Caco-2 (cell line): Measurements from ENCODE around the gene VRK1. TPM values are rescaled to one million over a fixed set of nuclear protein-coding genes. Genes with fewer than 3 reads are reported as not detected.

Source experiments
- BruUV-seq: library from RNA; stranded (reverse); fragments of 400-500 nt; replicated peaks from 2 replicates; lab custom pipeline; 2021; lab: Mats Ljungman, UMichigan
- CTCF ChIA-PET: fragments of 300-600 bp; sonication (Branson Sonifier 250); formaldehyde crosslinking; loops from one replicate; lab custom pipeline; 2022; ENCODE audit warnings: antibody characterized with exemption; lab: Charles Lee
- POLR2A ChIA-PET: fragments of 300-600 bp; sonication (Branson Sonifier 250); formaldehyde crosslinking; loops from one replicate; lab custom pipeline; 2022; ENCODE audit warnings: antibody characterized with exemption; lab: Charles Lee
- DNase-seq, 2 experiments: peaks; one replicate each; pipeline versions ENCODE4 v3.0.0 to v3.0.0-alpha.2; 2020 to 2022
- H3K27me3 ChIP-seq: replicated peaks from 2 replicates; pipeline ENCODE4 v1.6.0; 2011; ENCODE audit warnings: low read length; ENCODE audit not compliant: control insufficient read depth, insufficient read depth
- H3K36me3 ChIP-seq: 2 replicates; pipeline ENCODE4 v1.5.1; 2011; ENCODE audit warnings: low read length; ENCODE audit not compliant: control insufficient read depth, insufficient read depth
- H3K4me1 ChIP-seq: fragments of 250-450 bp; sonication (Bioruptor Pico); 2 replicates; pipeline ENCODE4 v1.5.1; 2020; ENCODE audit warnings: mild to moderate bottlenecking
- H3K4me3 ChIP-seq: 2 replicates; pipeline ENCODE4 v1.5.1; 2011; ENCODE audit warnings: low read depth, mild to moderate bottlenecking, control low read depth, low read length
- H3K9me3 ChIP-seq: fragments of 250-450 bp; sonication (Bioruptor Pico); 2 replicates; pipeline ENCODE4 v1.5.1; 2020; ENCODE audit warnings: mild to moderate bottlenecking, moderate library complexity
- H3K27ac Mint-ChIP-seq: one replicate; pipeline ENCODE4 v1.8.0; 2022; ENCODE audit warnings: mixed read lengths; ENCODE audit not compliant: unreplicated experiment
- H3K27me3 Mint-ChIP-seq: one replicate; pipeline ENCODE4 v1.8.0; 2022; ENCODE audit warnings: mixed read lengths; ENCODE audit not compliant: insufficient read depth, unreplicated experiment
- H3K36me3 Mint-ChIP-seq: one replicate; pipeline ENCODE4 v1.8.0; 2022; ENCODE audit warnings: mild to moderate bottlenecking, mixed read lengths; ENCODE audit not compliant: insufficient read depth, unreplicated experiment
- H3K4me1 Mint-ChIP-seq: one replicate; pipeline ENCODE4 v1.8.0; 2022; ENCODE audit warnings: low read depth, mixed read lengths; ENCODE audit not compliant: unreplicated experiment
- H3K4me3 Mint-ChIP-seq: one replicate; pipeline ENCODE4 v1.8.0; 2022; ENCODE audit warnings: mild to moderate bottlenecking, moderate library complexity, mixed read lengths; ENCODE audit not compliant: unreplicated experiment
- H3K9me3 Mint-ChIP-seq: one replicate; pipeline ENCODE4 v1.8.0; 2022; ENCODE audit warnings: mixed read lengths; ENCODE audit not compliant: unreplicated experiment
- intact Hi-C: fragments of 100-400 bp; cut with micrococcal nuclease; formaldehyde crosslinking; loops from one replicate; pipeline ENCODE4 v1.10.0; 2022; ENCODE audit not compliant: unreplicated experiment
- total RNA-seq: library from RNA; stranded (reverse); gene quantifications from 2 replicates; pipeline ENCODE4 v1.2.3, GENCODE V29; 2022
- TF ChIP-seq, protein P1 (sequence below), 2 experiments: fragments of 200-600 bp in 1 of 2; IDR thresholded peaks; 1 replicate in 1 of 2; 2 replicates in 1 of 2; pipeline versions ENCODE4 v1.5.1 to v1.8.0; 2011 to 2022; ENCODE audit warnings: antibody characterized with exemption in 1 of 2, control low read depth in 1 of 2, inconsistent platforms in 1 of 2, low read depth in 1 of 2, low read length in 1 of 2, mild to moderate bottlenecking in 1 of 2, moderate library complexity in 1 of 2; ENCODE audit not compliant: insufficient read depth in 1 of 2, severe bottlenecking in 1 of 2, unreplicated experiment in 1 of 2

VRK1 gene
- total RNA-seq, 1 experiment from 2014 or later, result 42.1 TPM

- Mint-ChIP-seq H3K4me3 (no peak overlapping the region), H3K27me3 (no peaks in the 10 kb centered on the region), H3K27ac (peak overlapping the region; percentile 50), H3K4me1 (peaks cover 15% of the 10 kb centered on the region), H3K9me3 (no peaks in the 10 kb centered on the region), H3K36me3 (no peaks in the 10 kb centered on the region)
- CTCF ChIA-PET, result no interaction called here
- Histone ChIP-seq H3K27me3 (no peaks in the 10 kb centered on the region; the same call in 1 of the 2 replicates), H3K9me3 (no peaks in the 10 kb centered on the region), H3K4me3 (no peak overlapping the region), H3K4me1 (0 out of 2 replicates have a peak, but pooled peaks cover 10% of the 10 kb centered on the region), H3K36me3 (no peaks in the 10 kb centered on the region)
- BruUV-seq, result no TSS peak
- TF ChIP-seq, protein P1, sequence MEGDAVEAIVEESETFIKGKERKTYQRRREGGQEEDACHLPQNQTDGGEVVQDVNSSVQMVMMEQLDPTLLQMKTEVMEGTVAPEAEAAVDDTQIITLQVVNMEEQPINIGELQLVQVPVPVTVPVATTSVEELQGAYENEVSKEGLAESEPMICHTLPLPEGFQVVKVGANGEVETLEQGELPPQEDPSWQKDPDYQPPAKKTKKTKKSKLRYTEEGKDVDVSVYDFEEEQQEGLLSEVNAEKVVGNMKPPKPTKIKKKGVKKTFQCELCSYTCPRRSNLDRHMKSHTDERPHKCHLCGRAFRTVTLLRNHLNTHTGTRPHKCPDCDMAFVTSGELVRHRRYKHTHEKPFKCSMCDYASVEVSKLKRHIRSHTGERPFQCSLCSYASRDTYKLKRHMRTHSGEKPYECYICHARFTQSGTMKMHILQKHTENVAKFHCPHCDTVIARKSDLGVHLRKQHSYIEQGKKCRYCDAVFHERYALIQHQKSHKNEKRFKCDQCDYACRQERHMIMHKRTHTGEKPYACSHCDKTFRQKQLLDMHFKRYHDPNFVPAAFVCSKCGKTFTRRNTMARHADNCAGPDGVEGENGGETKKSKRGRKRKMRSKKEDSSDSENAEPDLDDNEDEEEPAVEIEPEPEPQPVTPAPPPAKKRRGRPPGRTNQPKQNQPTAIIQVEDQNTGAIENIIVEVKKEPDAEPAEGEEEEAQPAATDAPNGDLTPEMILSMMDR (IDR thresholded peaks at IDR 0.05; ENCODE audit: insufficient read depth in 1 of 2, low read depth in 1 of 2, low read length in 1 of 2, severe bottlenecking in 1 of 2, unreplicated experiment in 1 of 2), result no peak
- DNase-seq, result no peak
- POLR2A ChIA-PET, result no interaction called here
- intact Hi-C loops, result no loop called here
These were observed 107.0 kb downstream of the VRK1 start for GRCh38 chr14:96904201-96904600.

- Histone ChIP-seq H3K4me3 (no peak overlapping the region), H3K9me3 (peaks cover 5% of the 10 kb centered on the region; the same call in 1 of the 2 replicates), H3K4me1 (0 out of 2 replicates have a peak, but pooled peaks cover 10% of the 10 kb centered on the region), H3K27me3 (no peaks in the 10 kb centered on the region; the same call in 1 of the 2 replicates), H3K36me3 (no peaks in the 10 kb centered on the region)
- Mint-ChIP-seq H3K4me3 (no peak overlapping the region), H3K36me3 (no peaks in the 10 kb centered on the region), H3K9me3 (no peaks in the 10 kb centered on the region), H3K4me1 (peaks cover 15% of the 10 kb centered on the region), H3K27ac (no peak overlapping the region), H3K27me3 (no peaks in the 10 kb centered on the region)
- ChIA-PET CTCF (no interaction called here), POLR2A (no interaction called here)
- intact Hi-C loops, result no loop called here
- no peak for DNase-seq
- BruUV-seq, result no TSS peak
- TF ChIP-seq, protein P1 (IDR thresholded peaks at IDR 0.05; ENCODE audit: insufficient read depth in 1 of 2, low read depth in 1 of 2, low read length in 1 of 2, severe bottlenecking in 1 of 2, unreplicated experiment in 1 of 2), result no peak
These were observed 107.9 kb downstream of the VRK1 start for GRCh38 chr14:96905065-96905464.

DNA sequence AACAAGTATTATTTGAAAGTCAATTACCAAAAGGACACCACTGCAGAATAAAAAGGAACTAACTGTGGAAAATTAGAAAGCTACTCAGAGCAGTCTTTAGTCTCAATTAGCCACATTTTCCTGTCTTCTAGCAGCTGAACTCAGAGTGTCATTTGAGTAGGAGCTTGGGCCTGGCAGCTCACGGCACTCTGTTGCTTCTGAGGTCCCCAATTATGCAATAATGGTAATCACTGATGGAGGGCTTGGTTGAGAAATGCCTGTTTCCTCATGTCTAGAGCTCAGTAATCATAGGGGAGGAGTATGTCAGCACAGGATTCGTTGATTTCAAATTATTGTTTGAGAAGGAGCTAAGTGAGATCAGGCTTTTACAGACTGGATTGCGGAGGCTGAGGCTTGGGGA is 108.6 kb downstream of the VRK1 start:
- intact Hi-C loops, result no loop called here
- no peaks in the 10 kb centered on the region for H3K27me3 ChIP-seq
- Mint-ChIP-seq H3K27me3 (no peaks in the 10 kb centered on the region), H3K27ac (no peak overlapping the region), H3K36me3 (no peaks in the 10 kb centered on the region), H3K4me3 (no peak overlapping the region), H3K9me3 (no peaks in the 10 kb centered on the region), H3K4me1 (peaks cover 15% of the 10 kb centered on the region)
- ChIA-PET CTCF (no interaction called here), POLR2A (no interaction called here)
- no peaks in the 10 kb centered on the region for H3K36me3 ChIP-seq
- no TSS peak for BruUV-seq
- H3K4me3 ChIP-seq, result no peak overlapping the region
- H3K4me1 ChIP-seq, result 0 out of 2 replicates have a peak, but pooled peaks cover 10% of the 10 kb centered on the region
- TF ChIP-seq, protein P1 (IDR thresholded peaks at IDR 0.05; ENCODE audit: insufficient read depth in 1 of 2, low read depth in 1 of 2, low read length in 1 of 2, severe bottlenecking in 1 of 2, unreplicated experiment in 1 of 2), result no peak
- no peak for DNase-seq
- H3K9me3 ChIP-seq, result peaks cover 5% of the 10 kb centered on the region; the same call in 1 of the 2 replicates
